Liver (tissue), 9 donors: ENCODE data around the gene KLHL2. TPM values are rescaled to one million over a fixed set of nuclear protein-coding genes. Genes with fewer than 3 reads are reported as not detected.

Source experiments
- DNase-seq: peaks from one replicate; pipeline ENCODE4 v3.0.0-alpha.2; 2017; ENCODE audit warnings: low spot score
- H3K27ac ChIP-seq, 2 donors: one replicate each; pipeline ENCODE4 v1.7.0; 2013; ENCODE audit warnings: inconsistent platforms in 2 of 2, low read length in 2 of 2, control low read depth in 1 of 2, low read depth in 1 of 2, mild to moderate bottlenecking in 1 of 2
- H3K27me3 ChIP-seq, 4 donors: one replicate each; pipeline versions ENCODE4 v1.6.1 to v1.7.0; 2013; ENCODE audit warnings: low read length in 3 of 4, inconsistent platforms in 1 of 4, mild to moderate bottlenecking in 1 of 4, moderate library complexity in 1 of 4; ENCODE audit not compliant: control insufficient read depth in 4 of 4, insufficient read depth in 4 of 4
- H3K36me3 ChIP-seq, 4 donors: one replicate each; pipeline versions ENCODE4 v1.6.1 to v1.7.0; 2013; ENCODE audit warnings: low read length in 3 of 4, mild to moderate bottlenecking in 3 of 4, low read depth in 1 of 4, moderate library complexity in 1 of 4; ENCODE audit not compliant: control insufficient read depth in 4 of 4, insufficient read depth in 3 of 4
- H3K4me1 ChIP-seq, 4 donors: one replicate each; pipeline versions ENCODE4 v1.6.1 to v1.7.0; 2013; ENCODE audit warnings: low read length in 3 of 4, mild to moderate bottlenecking in 3 of 4, moderate library complexity in 1 of 4; ENCODE audit not compliant: control insufficient read depth in 4 of 4, insufficient read depth in 4 of 4
- H3K4me3 ChIP-seq, 3 donors: one replicate each; pipeline versions ENCODE4 v1.6.1 to v1.7.0; 2013; ENCODE audit warnings: low read length in 3 of 3, control low read depth in 1 of 3, low read depth in 1 of 3, mild to moderate bottlenecking in 1 of 3
- H3K9ac ChIP-seq, 2 donors: one replicate each; pipeline ENCODE4 v1.7.0; 2013; ENCODE audit warnings: low read length in 2 of 2, mild to moderate bottlenecking in 2 of 2, moderate library complexity in 2 of 2, control low read depth in 1 of 2, low read depth in 1 of 2
- H3K9me3 ChIP-seq, 4 donors: one replicate each; pipeline versions ENCODE4 v1.6.1 to v1.7.0; 2013; ENCODE audit warnings: low read length in 3 of 4; ENCODE audit not compliant: control insufficient read depth in 4 of 4
- CTCF ChIP-seq: fragments of 150-350 bp; IDR thresholded peaks from 2 replicates; pipeline ENCODE4 v1.5.1; 2017; ENCODE audit warnings: improper control_type of control experiment, low read depth, low read length; ENCODE audit not compliant: missing input control
- EGR1 ChIP-seq, 2 donors: IDR thresholded peaks; 2 replicates each; pipeline ENCODE4 v1.6.1; 2016 to 2018; ENCODE audit warnings: antibody characterized with exemption in 2 of 2, low read depth in 2 of 2
- FOXA2 ChIP-seq: IDR thresholded peaks from 2 replicates; pipeline ENCODE4 v1.6.1; 2016; ENCODE audit warnings: antibody characterized with exemption
- GABPA ChIP-seq, 2 donors: IDR thresholded peaks in 1 of 2; conservative IDR thresholded peaks in 1 of 2; 2 replicates each; pipeline ENCODE4 v1.6.1; 2016; ENCODE audit warnings: antibody characterized with exemption in 2 of 2, mild to moderate bottlenecking in 1 of 2, moderate library complexity in 1 of 2
- HNF4A ChIP-seq, 2 donors: conservative IDR thresholded peaks; 2 replicates each; pipeline ENCODE4 v1.6.1; 2016; ENCODE audit warnings: antibody characterized with exemption in 2 of 2, mild to moderate bottlenecking in 2 of 2
- HNF4G ChIP-seq: IDR thresholded peaks from 2 replicates; pipeline ENCODE4 v1.6.1; 2016; ENCODE audit warnings: antibody characterized with exemption
- JUND ChIP-seq, 2 donors: IDR thresholded peaks; 2 replicates each; pipeline ENCODE4 v1.6.1; 2016; ENCODE audit warnings: antibody characterized with exemption in 2 of 2
- MAX ChIP-seq: IDR thresholded peaks from 2 replicates; pipeline ENCODE4 v1.6.1; 2016; ENCODE audit warnings: antibody characterized with exemption
- NR2F2 ChIP-seq: IDR thresholded peaks from 2 replicates; pipeline ENCODE4 v1.6.1; 2016; ENCODE audit warnings: antibody characterized with exemption
- RAD21 ChIP-seq, 2 donors: IDR thresholded peaks; 2 replicates each; pipeline ENCODE4 v1.6.1; 2016; ENCODE audit warnings: antibody characterized with exemption in 2 of 2, mild to moderate bottlenecking in 2 of 2
- RXRA ChIP-seq, 2 donors: IDR thresholded peaks; 2 replicates each; pipeline ENCODE4 v1.6.1; 2017 to 2018; ENCODE audit warnings: antibody characterized with exemption in 2 of 2, mild to moderate bottlenecking in 1 of 2
- SP1 ChIP-seq: IDR thresholded peaks from 2 replicates; pipeline ENCODE4 v1.6.1; 2018; ENCODE audit warnings: antibody characterized with exemption, mild to moderate bottlenecking
- TAF1 ChIP-seq: conservative IDR thresholded peaks from 2 replicates; pipeline ENCODE4 v1.6.1; 2016; ENCODE audit warnings: antibody characterized with exemption, mild to moderate bottlenecking
- WGBS: extraction: QIAGEN DNeasy Blood & Tissue Kit; methylation state at CpG from one replicate; pipeline ENCODE4 v1.1.7; 2013; 5-methylcytosine and 5-hydroxymethylcytosine counted together
- polyA plus RNA-seq, 2 donors: library from polyadenylated mRNA; stranded (reverse) in 1 of 2; unstranded in 1 of 2; fragments of 200-250 nt in 1 of 2; fragments of >200 nt in 1 of 2; fragmentation: Nextera tagmentation in 1 of 2; extraction: Ambion mirVana in 1 of 2; gene quantifications; one replicate each; pipeline versions ENCODE4 v1.2.1 to v1.2.3, GENCODE V29; 2013 to 2015
- total RNA-seq, 2 donors: library from RNA; depleted of rRNA; stranded (reverse); fragments of >200 nt; gene quantifications; one replicate each; pipeline ENCODE4 v1.2.3, GENCODE V29; 2014
- TF ChIP-seq, protein P1 (sequence below): IDR thresholded peaks from 2 replicates; pipeline ENCODE4 v1.6.1; 2016; ENCODE audit warnings: antibody characterized with exemption
- TF ChIP-seq, protein P2 (sequence below): IDR thresholded peaks from 2 replicates; pipeline ENCODE4 v1.6.1; 2016; ENCODE audit warnings: antibody characterized with exemption
- TF ChIP-seq, protein P3 (sequence below): IDR thresholded peaks from 2 replicates; pipeline ENCODE4 v1.6.1; 2016; ENCODE audit warnings: antibody characterized with exemption, mild to moderate bottlenecking
- donor health status: healthy.
- donor health status: healthy.
- donor health status: healthy.
- donor health status: healthy.
- donor health status: healthy.

The KLHL2 gene
- total and polyA plus RNA-seq, 4 donors, result 10.0 to 37.9 (median 13.6) TPM

- Histone ChIP-seq H3K9ac (no peak overlapping the region), H3K27me3 (no peaks in the 10 kb centered on the region), H3K4me1 (peaks cover 7 to 37% (median 28%) of the 10 kb centered on the region in 4 donors), H3K36me3 (no peaks in the 10 kb centered on the region), H3K27ac (peak overlapping the region; percentile 16 to 42), H3K4me3 (no peak overlapping the region), H3K9me3 (no peaks in the 10 kb centered on the region)
- 77% methylated on average over 3 of the region's 3 CpGs for WGBS
- TF ChIP-seq FOXA2 (no peak), EGR1 (IDR thresholded peaks at IDR 0.05; ENCODE audit: low read depth in 2 of 2) (no peak), SP1 (no peak), RAD21 (IDR thresholded peaks at IDR 0.05) (no peak), HNF4G (no peak), TAF1 (no peak)
- TF ChIP-seq, protein P1, sequence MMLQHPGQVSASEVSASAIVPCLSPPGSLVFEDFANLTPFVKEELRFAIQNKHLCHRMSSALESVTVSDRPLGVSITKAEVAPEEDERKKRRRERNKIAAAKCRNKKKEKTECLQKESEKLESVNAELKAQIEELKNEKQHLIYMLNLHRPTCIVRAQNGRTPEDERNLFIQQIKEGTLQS, result no peak
- TF ChIP-seq, protein P2, sequence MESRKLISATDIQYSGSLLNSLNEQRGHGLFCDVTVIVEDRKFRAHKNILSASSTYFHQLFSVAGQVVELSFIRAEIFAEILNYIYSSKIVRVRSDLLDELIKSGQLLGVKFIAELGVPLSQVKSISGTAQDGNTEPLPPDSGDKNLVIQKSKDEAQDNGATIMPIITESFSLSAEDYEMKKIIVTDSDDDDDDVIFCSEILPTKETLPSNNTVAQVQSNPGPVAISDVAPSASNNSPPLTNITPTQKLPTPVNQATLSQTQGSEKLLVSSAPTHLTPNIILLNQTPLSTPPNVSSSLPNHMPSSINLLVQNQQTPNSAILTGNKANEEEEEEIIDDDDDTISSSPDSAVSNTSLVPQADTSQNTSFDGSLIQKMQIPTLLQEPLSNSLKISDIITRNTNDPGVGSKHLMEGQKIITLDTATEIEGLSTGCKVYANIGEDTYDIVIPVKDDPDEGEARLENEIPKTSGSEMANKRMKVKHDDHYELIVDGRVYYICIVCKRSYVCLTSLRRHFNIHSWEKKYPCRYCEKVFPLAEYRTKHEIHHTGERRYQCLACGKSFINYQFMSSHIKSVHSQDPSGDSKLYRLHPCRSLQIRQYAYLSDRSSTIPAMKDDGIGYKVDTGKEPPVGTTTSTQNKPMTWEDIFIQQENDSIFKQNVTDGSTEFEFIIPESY, result no peak
- no peak for DNase-seq
Observed at GRCh38 chr4:165204462-165204830, 2.9 kb upstream of the KLHL2 start.

DNA sequence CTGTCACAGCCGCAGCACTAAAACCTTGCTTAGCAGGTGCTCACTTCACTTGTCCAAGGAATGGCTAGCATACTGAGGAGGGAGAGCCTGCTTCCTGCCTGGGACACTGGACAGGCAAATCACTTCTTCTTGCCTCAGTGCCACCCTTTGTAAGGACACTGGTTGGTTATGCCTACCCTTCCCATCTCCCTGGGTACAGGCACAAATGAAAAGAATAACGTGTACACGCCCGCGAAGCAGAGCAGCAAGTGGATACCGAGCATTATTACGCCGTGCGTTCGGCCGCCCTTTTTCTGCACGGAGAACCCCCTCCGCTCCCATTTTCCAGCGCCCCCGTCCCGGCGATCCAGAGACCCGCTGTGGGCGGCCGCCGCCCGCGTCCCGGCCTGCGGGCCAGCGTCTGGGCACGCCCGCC is 338 bp upstream of the KLHL2 start:
- no peaks in the 10 kb centered on the region for H3K27me3 ChIP-seq
- H3K36me3 ChIP-seq, result no peaks in the 10 kb centered on the region
- H3K9me3 ChIP-seq, result no peaks in the 10 kb centered on the region
- WGBS, result under 1% methylated on average over 28 of the region's 28 CpGs
- peaks cover 10 to 45% (median 30%) of the 10 kb centered on the region in 4 donors for H3K4me1 ChIP-seq
- peak overlapping the region; percentile 48 to 99 (median 80) for H3K4me3 ChIP-seq
- H3K27ac ChIP-seq, result peak overlapping the region; percentile 11 to 33
- no peak for DNase-seq
- peak overlapping the region; percentile 21 to 23 for H3K9ac ChIP-seq
- TF ChIP-seq RAD21 (IDR thresholded peaks at IDR 0.05) (peak in 1 of 2 donors; percentile 2), CTCF (no peak)

DNA sequence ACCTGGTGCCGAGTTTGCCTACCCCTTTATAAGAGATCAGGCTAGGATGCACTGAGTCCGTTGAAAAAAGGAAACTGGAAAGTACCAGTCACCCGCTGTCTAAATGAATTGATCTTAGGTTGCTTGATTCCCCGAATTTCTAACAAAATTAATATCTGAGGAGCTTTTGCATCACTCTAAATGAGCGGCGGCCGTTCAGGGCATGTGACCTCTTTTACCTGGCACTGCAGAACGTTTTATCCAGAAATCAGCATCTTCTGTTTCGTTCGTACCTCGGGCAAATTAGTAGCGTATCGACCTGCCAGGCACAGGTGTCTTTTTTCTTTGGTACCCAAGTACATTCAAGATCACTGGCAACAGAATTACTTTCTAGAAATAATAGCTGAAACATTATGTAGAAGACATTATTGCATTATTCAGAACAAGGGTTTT is 876 bp downstream of the KLHL2 start:
- H3K9me3 ChIP-seq, result no peaks in the 10 kb centered on the region
- peak overlapping the region; percentile 90 to 99 (median 92) for H3K4me3 ChIP-seq
- no peaks in the 10 kb centered on the region for H3K27me3 ChIP-seq
- H3K9ac ChIP-seq, result peak overlapping the region; percentile 47 to 83
- peak overlapping the region; percentile 67 to 85 for H3K27ac ChIP-seq
- no peaks in the 10 kb centered on the region for H3K36me3 ChIP-seq
- no peak for DNase-seq
- peaks cover 10 to 45% (median 32%) of the 10 kb centered on the region in 4 donors for H3K4me1 ChIP-seq
- 4% methylated on average over 13 of the region's 13 CpGs for WGBS
- TF ChIP-seq, protein P3, sequence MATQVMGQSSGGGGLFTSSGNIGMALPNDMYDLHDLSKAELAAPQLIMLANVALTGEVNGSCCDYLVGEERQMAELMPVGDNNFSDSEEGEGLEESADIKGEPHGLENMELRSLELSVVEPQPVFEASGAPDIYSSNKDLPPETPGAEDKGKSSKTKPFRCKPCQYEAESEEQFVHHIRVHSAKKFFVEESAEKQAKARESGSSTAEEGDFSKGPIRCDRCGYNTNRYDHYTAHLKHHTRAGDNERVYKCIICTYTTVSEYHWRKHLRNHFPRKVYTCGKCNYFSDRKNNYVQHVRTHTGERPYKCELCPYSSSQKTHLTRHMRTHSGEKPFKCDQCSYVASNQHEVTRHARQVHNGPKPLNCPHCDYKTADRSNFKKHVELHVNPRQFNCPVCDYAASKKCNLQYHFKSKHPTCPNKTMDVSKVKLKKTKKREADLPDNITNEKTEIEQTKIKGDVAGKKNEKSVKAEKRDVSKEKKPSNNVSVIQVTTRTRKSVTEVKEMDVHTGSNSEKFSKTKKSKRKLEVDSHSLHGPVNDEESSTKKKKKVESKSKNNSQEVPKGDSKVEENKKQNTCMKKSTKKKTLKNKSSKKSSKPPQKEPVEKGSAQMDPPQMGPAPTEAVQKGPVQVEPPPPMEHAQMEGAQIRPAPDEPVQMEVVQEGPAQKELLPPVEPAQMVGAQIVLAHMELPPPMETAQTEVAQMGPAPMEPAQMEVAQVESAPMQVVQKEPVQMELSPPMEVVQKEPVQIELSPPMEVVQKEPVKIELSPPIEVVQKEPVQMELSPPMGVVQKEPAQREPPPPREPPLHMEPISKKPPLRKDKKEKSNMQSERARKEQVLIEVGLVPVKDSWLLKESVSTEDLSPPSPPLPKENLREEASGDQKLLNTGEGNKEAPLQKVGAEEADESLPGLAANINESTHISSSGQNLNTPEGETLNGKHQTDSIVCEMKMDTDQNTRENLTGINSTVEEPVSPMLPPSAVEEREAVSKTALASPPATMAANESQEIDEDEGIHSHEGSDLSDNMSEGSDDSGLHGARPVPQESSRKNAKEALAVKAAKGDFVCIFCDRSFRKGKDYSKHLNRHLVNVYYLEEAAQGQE, result no peak
- TF ChIP-seq HNF4G (no peak), NR2F2 (no peak), RXRA (IDR thresholded peaks at IDR 0.05) (no peak), GABPA (IDR thresholded peaks at IDR 0.05 in 1 of 2, conservative IDR thresholded peaks at IDR 0.05 in 1 of 2) (no peak), JUND (IDR thresholded peaks at IDR 0.05) (no peak), SP1 (no peak), EGR1 (IDR thresholded peaks at IDR 0.05; ENCODE audit: low read depth in 2 of 2) (no peak), TAF1 (no peak), MAX (no peak), CTCF (no peak), HNF4A (conservative IDR thresholded peaks at IDR 0.05) (no peak)
- TF ChIP-seq, protein P1, result no peak
